Muscle of leg (tissue), 11 donors: Measurements from ENCODE around the gene SPATS2. TPM values are rescaled to one million over a fixed set of nuclear protein-coding genes. Genes with fewer than 3 reads are reported as not detected.

Experiments used
- DNase-seq: peaks from one replicate; pipeline ENCODE4 v3.0.0; 2013
- H3K27ac ChIP-seq: one replicate; pipeline ENCODE4 v1.5.1; 2013; ENCODE audit warnings: mild to moderate bottlenecking, low read length, control low read depth
- H3K27me3 ChIP-seq: one replicate; pipeline ENCODE4 v1.6.1; 2013; ENCODE audit warnings: low read length; ENCODE audit not compliant: control insufficient read depth, insufficient read depth
- H3K36me3 ChIP-seq: one replicate; pipeline ENCODE4 v1.6.1; 2013; ENCODE audit warnings: low read length; ENCODE audit not compliant: control insufficient read depth, insufficient read depth
- H3K4me1 ChIP-seq: one replicate; pipeline ENCODE4 v1.6.1; 2013; ENCODE audit warnings: low read length; ENCODE audit not compliant: control insufficient read depth, insufficient read depth
- H3K4me3 ChIP-seq: one replicate; pipeline ENCODE4 v1.5.1; 2013; ENCODE audit warnings: low read length, control low read depth
- H3K9me3 ChIP-seq: replicated peaks from 2 replicates; pipeline ENCODE4 v1.6.1; 2013; ENCODE audit warnings: low read depth, low read length; ENCODE audit not compliant: control insufficient read depth
- WGBS: methylation state at CpG from one replicate; pipeline ENCODE4 v1.1.5; 2013; ENCODE audit warnings: missing lambda C conversion rate; ENCODE audit not compliant: insufficient coverage; 5-methylcytosine and 5-hydroxymethylcytosine counted together
- polyA plus RNA-seq, 8 donors: library from polyadenylated mRNA; unstranded; fragments of 120-200 nt; gene quantifications; one replicate each; pipeline versions ENCODE4 v1.2.1 to v1.2.3, GENCODE V29; 2013; ENCODE audit warnings: inconsistent platforms in 1 of 8, low replicate concordance in 1 of 8; ENCODE audit not compliant: insufficient read length in 8 of 8, insufficient read depth in 1 of 8
- total RNA-seq: library from RNA; stranded (reverse); fragments of 120-200 nt; gene quantifications from one replicate; pipeline ENCODE4 v1.2.4, GENCODE V29; 2013

The SPATS2 gene
- total and polyA plus RNA-seq, 9 donors: 18.8 to 42.1 (median 29.2) TPM

DNA sequence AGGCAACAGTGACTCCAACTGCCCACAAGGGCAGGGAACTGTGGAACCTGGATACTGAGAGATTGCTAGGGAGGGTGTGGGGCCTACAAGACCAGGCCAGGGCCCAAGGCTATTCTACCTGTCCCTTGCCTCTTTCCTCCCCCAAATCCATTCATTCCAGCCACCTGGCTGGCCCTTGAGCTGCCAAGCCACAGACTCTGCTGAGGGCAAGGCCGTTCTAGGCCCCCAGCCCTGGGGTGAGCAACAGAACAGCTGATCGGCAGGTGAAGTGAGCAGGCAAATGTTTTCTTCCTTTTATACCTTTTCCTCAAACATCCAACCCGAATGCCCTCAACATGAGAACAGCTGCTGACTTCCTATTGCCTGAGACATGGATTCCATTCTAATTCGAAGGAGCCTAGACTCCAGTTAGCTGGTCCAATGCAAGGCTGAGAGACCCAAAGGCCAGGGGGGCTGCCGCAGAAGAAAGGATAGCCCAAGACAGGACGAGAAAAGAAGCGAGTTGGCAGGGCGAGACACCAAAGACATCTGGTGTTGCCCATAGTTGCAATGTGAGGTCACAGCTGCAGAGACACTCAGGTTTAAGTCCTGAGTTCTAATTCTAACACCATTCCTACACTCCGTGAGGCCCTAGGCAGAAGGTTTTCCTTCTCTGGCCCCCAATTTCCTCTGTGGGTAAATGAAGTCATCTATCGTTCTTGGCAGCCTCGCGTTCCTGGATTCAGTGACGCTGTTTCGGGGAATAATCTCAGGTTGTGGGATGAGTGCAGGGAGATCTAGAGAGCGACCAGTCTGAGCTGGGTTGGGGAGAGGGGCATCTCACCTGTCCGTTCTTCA lies 31.9 kb upstream of the SPATS2 start:
- Histone ChIP-seq H3K9me3 (no peaks in the 10 kb centered on the region), H3K27ac (no peak overlapping the region), H3K27me3 (peaks cover 92% of the 10 kb centered on the region), H3K36me3 (peaks cover under 1% of the 10 kb centered on the region), H3K4me1 (peaks cover 45% of the 10 kb centered on the region), H3K4me3 (no peak overlapping the region)
- 42% methylated on average over 11 of the region's 16 CpGs for WGBS
- peak; percentile 24 for DNase-seq

DNA sequence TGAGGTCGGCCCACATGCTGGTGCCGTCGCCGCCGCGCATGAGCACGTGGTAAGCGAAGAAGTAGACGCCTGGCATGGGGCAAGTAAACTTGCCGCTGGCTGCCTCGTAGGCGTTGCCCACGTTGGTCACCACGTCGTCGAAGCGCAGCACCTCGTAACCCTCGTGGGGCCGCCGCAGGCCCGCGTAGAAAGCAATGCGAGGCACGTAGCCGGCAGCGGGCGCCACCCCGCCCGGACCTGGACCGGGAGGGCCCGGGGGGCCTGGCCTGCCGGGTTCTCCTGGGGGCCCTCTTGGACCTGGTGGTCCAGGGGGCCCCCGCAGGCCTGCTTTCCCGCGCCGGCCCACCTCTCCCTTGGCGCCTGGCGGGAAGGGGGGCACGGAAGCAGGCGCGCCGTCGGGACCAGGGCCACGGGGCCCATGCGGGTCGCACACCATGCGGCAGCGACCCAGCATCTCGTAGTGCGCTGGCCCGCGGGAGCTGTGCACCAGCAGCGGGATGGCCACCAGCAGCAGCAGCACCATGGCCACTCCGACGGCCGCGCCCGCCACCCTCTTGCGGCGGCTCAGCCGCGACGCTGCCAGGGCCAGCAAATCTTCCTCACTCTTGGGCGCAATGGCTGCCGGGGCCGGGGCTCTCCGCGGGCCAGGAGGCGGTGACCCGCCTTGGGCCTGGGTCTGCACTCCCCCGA lies 31.2 kb upstream of the SPATS2 start:
- Histone ChIP-seq H3K4me3 (no peak overlapping the region), H3K27ac (no peak overlapping the region), H3K27me3 (peaks cover 100% of the 10 kb centered on the region), H3K4me1 (peaks cover 41% of the 10 kb centered on the region), H3K9me3 (no peaks in the 10 kb centered on the region), H3K36me3 (no peaks in the 10 kb centered on the region)
- DNase-seq: no peak
- 6% methylated on average over 72 of the region's 72 CpGs for WGBS

DNA sequence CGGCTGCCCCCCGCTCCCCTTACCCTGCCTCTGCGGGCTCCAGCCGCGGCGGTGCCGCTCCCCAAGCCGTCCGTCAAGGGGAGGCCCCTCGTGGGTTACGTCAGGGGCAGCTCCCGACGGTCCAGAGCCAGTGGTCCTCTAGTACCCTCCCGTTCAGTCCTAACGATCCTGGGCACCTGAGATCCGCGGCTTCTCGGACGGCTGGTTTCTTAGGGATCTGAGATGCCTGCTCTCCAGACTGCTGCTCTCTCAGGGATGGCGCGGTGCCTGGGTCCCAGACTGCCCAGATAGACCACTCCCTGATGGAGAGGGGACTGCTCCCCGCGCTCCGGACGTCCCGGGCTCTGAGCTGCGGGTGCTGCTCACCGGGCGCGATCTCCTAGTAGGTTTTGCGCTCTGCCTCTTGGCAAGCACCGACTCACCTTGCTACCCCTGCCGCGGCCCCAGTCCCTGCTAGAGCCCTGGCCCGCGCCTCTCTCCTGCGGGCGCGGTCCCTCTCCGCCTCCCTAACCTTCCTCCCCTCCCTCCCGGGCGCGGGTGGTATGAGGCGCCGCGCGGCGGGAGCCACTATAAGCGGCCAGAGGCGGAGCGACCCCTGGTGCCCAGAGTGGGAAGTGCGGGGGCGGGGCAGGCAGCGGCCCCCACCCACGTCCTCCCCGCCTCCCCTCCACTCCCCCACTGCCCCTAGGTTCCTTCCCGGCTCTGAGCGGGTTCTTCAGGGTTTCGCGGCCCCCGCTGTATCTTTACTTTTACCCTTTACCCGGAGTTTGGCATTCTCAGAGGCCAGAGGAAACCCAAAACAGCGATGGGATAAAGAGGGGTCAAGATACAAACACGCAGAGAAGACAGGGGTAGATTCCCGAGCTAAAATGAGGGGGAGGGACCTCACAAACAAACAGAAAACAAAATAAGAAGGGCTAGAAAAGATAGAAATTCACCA lies 30.3 kb upstream of the SPATS2 start, which contains the start of gene C1QL4:
C1QL4 (minus strand) TSS at position 544 of the 940 bp plus-strand sequence. CDS start 711 bp downstream, outside the sequence.
- Histone ChIP-seq H3K36me3 (no peaks in the 10 kb centered on the region), H3K27me3 (peaks cover 100% of the 10 kb centered on the region), H3K9me3 (no peaks in the 10 kb centered on the region), H3K4me1 (peaks cover 39% of the 10 kb centered on the region), H3K27ac (no peak within 1 kb of the TSS), H3K4me3 (peak within 1 kb of the TSS; percentile 20)
- WGBS: under 1% methylated on average over 44 of the region's 65 CpGs
- peak; percentile 82 for DNase-seq

DNA sequence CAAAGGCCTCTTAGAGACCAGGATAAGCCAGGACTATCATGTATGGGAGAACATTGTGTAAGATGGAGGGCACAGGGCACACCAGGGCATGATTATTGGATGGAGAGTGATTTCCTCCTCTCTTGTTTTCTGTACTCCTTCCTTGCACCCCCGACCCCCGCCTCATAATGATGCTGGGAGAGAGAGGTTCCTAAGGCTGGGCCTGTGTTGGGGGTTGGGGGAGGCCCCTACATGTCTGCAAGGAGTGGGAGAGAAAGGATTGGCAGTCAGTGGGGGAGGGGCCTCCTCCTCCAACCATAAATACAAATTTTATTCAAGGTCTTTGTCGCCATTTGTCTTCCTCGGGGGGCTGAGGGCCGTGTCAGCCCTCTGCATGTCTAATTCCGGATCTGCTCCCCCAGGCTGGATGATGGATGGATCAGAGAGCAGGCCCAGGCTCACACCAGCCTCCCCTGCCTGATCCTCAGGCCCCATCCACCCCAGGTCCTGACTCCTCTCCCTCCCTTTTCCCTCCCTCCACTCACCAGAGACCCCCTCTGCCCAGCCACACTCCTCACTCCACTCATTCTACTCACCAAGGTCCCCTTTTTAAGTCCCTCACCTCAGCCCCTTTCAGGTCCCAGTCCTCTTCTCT lies 28.3 kb upstream of the SPATS2 start:
- Histone ChIP-seq H3K27ac (no peak overlapping the region), H3K4me3 (no peak overlapping the region), H3K9me3 (no peaks in the 10 kb centered on the region), H3K4me1 (peaks cover 44% of the 10 kb centered on the region), H3K27me3 (peaks cover 100% of the 10 kb centered on the region), H3K36me3 (no peaks in the 10 kb centered on the region)
- no peak for DNase-seq
- 31% methylated on average over 3 of the region's 6 CpGs for WGBS

DNA sequence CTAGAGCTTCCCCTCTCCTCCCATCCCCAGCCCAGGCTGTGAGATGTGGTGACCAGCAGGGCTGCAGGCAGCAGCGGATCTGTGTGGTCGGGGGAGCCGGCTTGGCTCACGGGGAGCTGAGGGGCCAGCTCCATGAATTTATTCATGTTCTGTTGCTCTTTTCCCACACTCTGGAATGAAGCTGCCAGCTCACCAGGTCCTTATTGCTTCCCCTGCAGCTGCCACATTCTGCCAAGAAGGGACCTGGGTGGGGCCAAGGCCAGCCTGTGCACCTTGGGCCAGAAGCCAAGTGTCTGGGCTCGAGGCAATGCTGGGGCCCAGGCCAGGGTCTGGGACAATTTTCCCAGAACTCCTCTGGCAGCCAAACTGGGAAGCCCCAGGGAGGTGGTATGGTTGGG lies 27.8 kb upstream of the SPATS2 start:
- Histone ChIP-seq H3K4me1 (peaks cover 44% of the 10 kb centered on the region), H3K27me3 (peaks cover 100% of the 10 kb centered on the region), H3K9me3 (no peaks in the 10 kb centered on the region), H3K36me3 (no peaks in the 10 kb centered on the region), H3K4me3 (no peak overlapping the region), H3K27ac (no peak overlapping the region)
- WGBS: 10% methylated on average over 1 of the region's 5 CpGs
- no peak for DNase-seq

DNA sequence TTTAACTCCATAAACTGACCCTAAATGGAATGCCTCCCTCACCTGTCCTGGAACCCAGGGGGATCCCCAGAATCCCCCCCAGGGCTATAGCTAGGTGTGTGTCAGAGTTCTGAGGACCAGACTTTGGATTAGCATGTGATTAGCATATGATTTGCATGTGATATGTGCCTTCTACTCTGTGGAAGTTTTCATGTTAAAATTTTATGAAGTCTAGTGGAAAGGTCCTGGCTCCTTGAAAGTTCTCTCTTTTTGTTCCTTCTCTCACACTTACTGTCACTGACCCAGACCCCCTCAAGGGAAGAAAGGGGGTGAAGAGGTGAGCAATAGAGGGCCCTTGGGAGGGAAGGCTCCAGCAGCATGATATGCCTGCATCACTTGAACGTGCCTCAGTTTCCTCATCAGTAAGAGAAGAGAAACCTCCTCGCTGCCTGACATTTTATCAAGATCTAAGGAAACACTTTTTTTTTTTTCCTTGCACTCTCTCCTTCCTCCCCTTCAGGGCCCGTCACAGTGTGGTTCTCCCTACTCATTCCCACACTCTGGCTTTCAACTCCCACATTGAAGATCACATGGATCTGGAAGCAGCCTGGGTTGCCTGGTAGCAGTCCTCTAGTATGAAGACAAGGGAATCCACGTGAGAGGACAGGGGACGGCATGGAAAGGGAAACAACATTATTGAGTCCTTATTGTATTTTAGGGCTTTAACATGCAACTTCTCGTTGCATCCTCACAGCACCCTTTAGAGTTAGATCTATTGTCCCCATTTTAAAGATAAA lies 27.0 kb upstream of the SPATS2 start:
- H3K27ac ChIP-seq: no peak overlapping the region
- 17% methylated on average over 1 of the region's 6 CpGs for WGBS
- H3K9me3 ChIP-seq: no peaks in the 10 kb centered on the region
- peaks cover 46% of the 10 kb centered on the region for H3K4me1 ChIP-seq
- peaks cover 100% of the 10 kb centered on the region for H3K27me3 ChIP-seq
- no peak overlapping the region for H3K4me3 ChIP-seq
- DNase-seq: no peak
- no peaks in the 10 kb centered on the region for H3K36me3 ChIP-seq

DNA sequence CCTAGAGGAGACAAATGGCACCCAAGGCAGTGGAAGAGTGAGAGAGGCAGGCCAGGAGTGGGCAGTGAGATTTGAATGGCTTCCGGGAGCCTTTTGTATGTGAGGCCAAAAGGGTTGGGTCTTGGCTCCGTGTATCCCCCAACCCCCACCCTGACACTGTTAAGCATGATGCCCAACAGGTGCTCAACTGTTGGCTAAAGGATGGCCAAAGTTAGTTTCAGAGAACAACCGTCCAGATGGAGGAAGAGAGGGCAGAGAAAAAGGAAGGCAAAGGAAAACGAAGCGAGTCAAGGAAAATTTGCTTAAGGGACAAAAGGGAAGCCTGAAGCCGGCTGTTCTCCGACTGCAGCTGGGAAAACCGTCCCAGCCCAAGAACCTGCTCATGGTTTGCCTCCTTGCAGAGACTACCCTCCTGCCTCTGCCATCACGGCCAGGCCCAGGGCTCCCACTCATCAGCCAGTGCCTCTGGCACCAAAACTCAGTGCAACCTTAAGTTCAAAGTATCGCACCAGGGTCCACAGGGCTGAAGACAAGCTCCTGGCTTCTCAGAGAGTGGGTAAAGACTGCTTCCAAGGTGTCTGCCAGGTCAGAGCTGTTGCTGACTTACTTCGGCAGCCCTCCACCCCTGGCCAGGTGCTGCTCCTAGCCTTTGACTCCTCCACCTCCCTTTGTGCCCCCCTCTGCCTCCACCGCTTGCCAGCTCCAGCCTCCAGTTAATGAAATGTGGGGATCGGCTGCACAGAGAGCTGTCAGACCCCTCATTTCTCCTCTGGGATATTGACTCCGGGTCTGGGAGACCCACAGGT lies 26.1 kb upstream of the SPATS2 start:
- Histone ChIP-seq H3K4me1 (peaks cover 54% of the 10 kb centered on the region), H3K27me3 (peaks cover 99% of the 10 kb centered on the region), H3K4me3 (no peak overlapping the region), H3K36me3 (no peaks in the 10 kb centered on the region), H3K9me3 (no peaks in the 10 kb centered on the region), H3K27ac (no peak overlapping the region)
- WGBS: 16% methylated on average over 11 of the region's 14 CpGs
- peak; percentile 5 for DNase-seq

DNA sequence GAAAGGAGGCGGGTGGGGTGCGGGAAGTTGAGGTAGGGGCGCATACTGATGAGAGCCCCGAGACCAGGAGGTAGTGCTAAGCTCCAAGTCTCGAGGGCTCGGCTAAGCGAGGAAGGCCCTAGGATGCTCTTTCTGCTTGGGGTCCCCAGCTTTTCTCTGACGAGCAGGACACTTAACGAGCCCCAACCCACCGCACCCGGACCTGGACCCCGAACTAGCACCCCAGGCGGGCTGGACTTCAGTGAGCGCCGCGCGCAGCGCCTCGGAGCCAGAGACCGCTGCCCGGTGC lies 25.5 kb upstream of the SPATS2 start:
- no peaks in the 10 kb centered on the region for H3K36me3 ChIP-seq
- peaks cover 99% of the 10 kb centered on the region for H3K27me3 ChIP-seq
- 4% methylated on average over 17 of the region's 21 CpGs for WGBS
- H3K4me3 ChIP-seq: no peak overlapping the region
- no peaks in the 10 kb centered on the region for H3K9me3 ChIP-seq
- peaks cover 57% of the 10 kb centered on the region for H3K4me1 ChIP-seq
- no peak for DNase-seq
- H3K27ac ChIP-seq: no peak overlapping the region
